ENCODE measurements around the gene MAPKAP1.
"Not testable (repeated sequence)": the region's sequence is repeated elsewhere in the genome, so short reads cannot be mapped to it uniquely, and the experiment has no call there.

The MAPKAP1 gene

GRCh38 chr9:125405938-125406809, 300.8 kb downstream of the MAPKAP1 start:
- no peak for DNase-seq

DNA sequence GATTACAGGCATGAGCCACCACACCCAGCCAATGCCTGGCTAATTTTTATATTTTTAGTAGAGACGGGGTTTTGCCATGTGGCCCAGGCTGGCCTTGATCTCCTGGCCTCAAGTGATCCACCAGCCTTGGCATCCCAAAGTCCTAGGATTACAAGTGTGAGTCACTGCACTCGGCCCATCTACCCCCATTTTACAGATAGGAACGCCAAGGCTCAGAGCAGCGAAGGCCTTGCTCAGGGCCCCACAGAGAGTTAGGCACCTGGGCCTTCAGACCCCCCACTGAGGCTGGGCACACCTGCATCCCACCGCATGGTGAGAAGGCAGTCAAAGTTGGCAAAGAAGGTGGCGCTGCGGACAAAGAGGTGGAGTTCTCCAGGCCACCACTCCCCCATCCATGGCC, 302.3 kb downstream of the MAPKAP1 start:
- DNase-seq, result no peak

- no peak for DNase-seq
Observed at GRCh38 chr9:125400725-125401716, 306.0 kb downstream of the MAPKAP1 start.

- DNase-seq, result not testable (repeated sequence)
Observed at GRCh38 chr9:125400232-125400631, 306.8 kb downstream of the MAPKAP1 start.

- no peak for DNase-seq
Observed at GRCh38 chr9:125399666-125400065, 307.3 kb downstream of the MAPKAP1 start.

GRCh38 chr9:125399165-125399564, 307.8 kb downstream of the MAPKAP1 start:
- no peak for DNase-seq

GRCh38 chr9:125398243-125398642, 308.8 kb downstream of the MAPKAP1 start:
- no peak for DNase-seq

- no peak for DNase-seq
Observed at GRCh38 chr9:125397736-125398135, 309.3 kb downstream of the MAPKAP1 start.

GRCh38 chr9:125396799-125397198, 310.2 kb downstream of the MAPKAP1 start:
- DNase-seq, result no peak

- DNase-seq, result no peak
Observed at GRCh38 chr9:125393426-125393825, 313.6 kb downstream of the MAPKAP1 start.

DNA sequence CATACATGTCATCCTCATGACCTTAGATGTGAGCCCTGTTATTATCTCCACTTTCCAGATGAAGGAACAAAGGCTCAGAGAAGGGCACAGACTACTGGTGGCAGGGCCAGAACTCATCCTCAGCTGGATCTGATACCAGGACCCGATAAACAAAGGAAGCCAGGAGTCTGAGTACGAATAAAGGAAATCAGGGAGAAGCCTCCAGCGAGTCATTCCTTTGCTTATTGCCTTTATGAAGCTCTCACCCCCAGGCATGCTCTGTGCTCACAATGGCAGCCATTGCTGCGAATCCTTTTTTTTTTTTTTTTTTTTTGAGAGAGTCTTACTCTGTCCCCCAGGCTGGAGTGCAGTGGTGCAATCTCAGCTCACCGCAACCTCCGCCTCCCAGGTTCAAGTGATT, 315.3 kb downstream of the MAPKAP1 start:
- no peak for DNase-seq

- DNase-seq, result no peak
Observed at GRCh38 chr9:125388978-125389377, 318.0 kb downstream of the MAPKAP1 start.

DNA sequence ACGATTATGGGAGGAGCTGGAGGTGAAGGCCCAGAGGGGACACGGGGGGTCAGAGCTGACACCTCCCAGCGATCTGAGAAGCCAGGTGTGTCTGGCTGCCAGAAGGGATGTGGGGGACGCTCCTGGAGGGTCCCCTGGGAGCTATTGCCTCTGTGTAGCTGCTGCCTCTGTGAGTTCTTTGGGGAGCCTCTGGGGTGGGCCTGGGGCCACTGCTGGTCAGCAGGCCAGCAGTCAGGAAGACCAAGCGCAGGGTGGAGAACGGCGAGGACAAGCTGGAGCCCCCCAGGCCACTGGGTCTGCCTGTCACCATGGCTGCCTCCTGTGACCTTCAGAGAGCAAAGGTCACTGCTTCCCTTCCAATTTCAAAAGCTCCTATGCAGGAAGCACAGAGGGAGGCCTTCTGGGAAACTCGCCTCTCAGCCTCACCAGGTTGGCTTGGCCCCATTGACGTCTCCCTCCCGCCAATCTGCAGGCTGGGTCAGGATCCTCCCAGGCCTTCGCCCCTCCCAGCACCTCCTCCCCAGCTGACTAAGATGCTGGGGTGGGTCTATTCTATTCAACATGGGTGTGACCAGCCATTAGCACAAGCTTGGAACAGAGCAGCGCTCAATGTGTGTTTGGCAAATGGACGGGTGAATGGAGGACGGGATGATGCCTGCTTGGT, 319.0 kb downstream of the MAPKAP1 start:
- DNase-seq, result no peak

Data from T-helper 9 cell (primary cell).